HS-5 (cell line): ENCODE results near the gene RAB14.

Experiments
- DNase-seq: peaks from one replicate; pipeline ENCODE4 v3.0.0-alpha.2; 2012; ENCODE audit warnings: low read depth

Gene RAB14

GRCh38 chr9:121219530-121219929, 17.9 kb upstream of the RAB14 start:
- no peak for DNase-seq

GRCh38 chr9:121218357-121219027, 16.8 kb upstream of the RAB14 start:
- no peak for DNase-seq

- no peak for DNase-seq
These were observed 16.1 kb upstream of the RAB14 start for GRCh38 chr9:121217609-121218292.

- DNase-seq = no peak
These were observed 14.7 kb upstream of the RAB14 start for GRCh38 chr9:121216271-121216805.

GRCh38 chr9:121214005-121214404, 12.3 kb upstream of the RAB14 start:
- DNase-seq = no peak

- peak; percentile 55 for DNase-seq
These were observed 11.6 kb upstream of the RAB14 start for GRCh38 chr9:121213136-121213806.

- no peak for DNase-seq
These were observed 8.9 kb upstream of the RAB14 start for GRCh38 chr9:121210536-121210935.

- no peak for DNase-seq
These were observed 5.8 kb upstream of the RAB14 start for GRCh38 chr9:121207371-121207940.

- no peak for DNase-seq
These were observed 5.1 kb upstream of the RAB14 start for GRCh38 chr9:121206516-121207370.

- no peak for DNase-seq
These were observed 2.9 kb upstream of the RAB14 start for GRCh38 chr9:121204611-121205010.

- no peak for DNase-seq
These were observed 2.5 kb upstream of the RAB14 start for GRCh38 chr9:121204121-121204520.

- DNase-seq = no peak
These were observed 478 bp downstream of the RAB14 start for GRCh38 chr9:121201045-121201737.

- DNase-seq = no peak
These were observed 1.3 kb downstream of the RAB14 start for GRCh38 chr9:121200356-121200755.

GRCh38 chr9:121199921-121200320, 1.7 kb downstream of the RAB14 start:
- no peak for DNase-seq

- DNase-seq = no peak
These were observed 3.1 kb downstream of the RAB14 start for GRCh38 chr9:121198512-121199042.

- DNase-seq = no peak
These were observed 4.5 kb downstream of the RAB14 start for GRCh38 chr9:121197132-121197531.

GRCh38 chr9:121196389-121196788, 5.3 kb downstream of the RAB14 start:
- no peak for DNase-seq

- DNase-seq = no peak
These were observed 6.9 kb downstream of the RAB14 start for GRCh38 chr9:121194730-121195129.

GRCh38 chr9:121192959-121193640, 8.6 kb downstream of the RAB14 start:
- no peak for DNase-seq

GRCh38 chr9:121192518-121192917, 9.2 kb downstream of the RAB14 start:
- no peak for DNase-seq
